Body of pancreas (tissue), 4 donors: Measurements from ENCODE around the gene FKBP2. TPM values are rescaled to one million over a fixed set of nuclear protein-coding genes. Genes with fewer than 3 reads are reported as not detected.

ENCODE experiments used
- ATAC-seq: fragments of 150-250 bp; one replicate; pipeline ENCODE4 v1.9.1; 2016
- DNase-seq, 4 donors: peaks; one replicate each; pipeline ENCODE4 v3.0.0-alpha.2; 2019
- H3K27ac ChIP-seq, 4 donors: fragments of 200-600 bp; sonication (generic); 1 replicate in 3 of 4; 2 replicates in 1 of 4; pipeline versions ENCODE4 v1.5.1 to v1.6.1; 2016 to 2019; ENCODE audit warnings: mild to moderate bottlenecking in 1 of 4, mixed read lengths in 1 of 4, moderate library complexity in 1 of 4
- H3K27me3 ChIP-seq, 2 donors: fragments of 200-600 bp; sonication (generic); one replicate each; pipeline ENCODE4 v1.6.0; 2016; ENCODE audit warnings: mild to moderate bottlenecking in 1 of 2
- H3K36me3 ChIP-seq, 2 donors: fragments of 200-600 bp; sonication (generic); replicated peaks in 1 of 2; 2 replicates each; pipeline ENCODE4 v1.5.1; 2016; ENCODE audit warnings: low read depth in 2 of 2; ENCODE audit not compliant: insufficient read depth in 1 of 2
- H3K4me1 ChIP-seq: fragments of 200-600 bp; sonication (generic); one replicate; pipeline ENCODE4 v1.6.0; 2016
- H3K4me3 ChIP-seq, 2 donors: fragments of 200-600 bp; sonication (generic); 1 replicate in 1 of 2; 2 replicates in 1 of 2; pipeline ENCODE4 v1.5.1; 2016 to 2019
- H3K9me3 ChIP-seq, 3 donors: fragments of 200-600 bp; sonication (generic); 1 replicate in 2 of 3; 2 replicates in 1 of 3; pipeline ENCODE4 v1.5.1; 2016
- CTCF ChIP-seq, 7 experiments: fragments of 450-650 bp in 4 of 7; fragments of 200-600 bp in 3 of 7; sonication (generic) in 3 of 7; IDR thresholded peaks; one replicate each; pipeline ENCODE4 v1.5.1; 2016 to 2019; ENCODE audit warnings: antibody characterized with exemption in 7 of 7
- POLR2A ChIP-seq, 3 donors: fragments of 450-650 bp; IDR thresholded peaks; one replicate each; pipeline ENCODE4 v1.6.1; 2016; ENCODE audit warnings: antibody characterized with exemption in 3 of 3, mild to moderate bottlenecking in 2 of 3
- WGBS, 2 donors: methylation state at CpG; one replicate each; pipeline ENCODE4 v1.1.5; 2017; 5-methylcytosine and 5-hydroxymethylcytosine counted together
- intact Hi-C: fragments of 100-400 bp; cut with DNase I; formaldehyde crosslinking; loops from one replicate; pipeline ENCODE4 v1.15.1; 2023
- total RNA-seq, 2 donors: library from RNA; depleted of rRNA; stranded (reverse); fragments of >200 nt; gene quantifications; one replicate each; pipeline ENCODE4 v1.1.0, GENCODE V29; 2016

The FKBP2 gene
- total RNA-seq, 2 donors from 2014 or later: 42.0 to 92.6 TPM

- Histone ChIP-seq H3K27me3 (no peaks in the 10 kb centered on the region), H3K9me3 (no peaks in the 10 kb centered on the region), H3K4me3 (no peak overlapping the region), H3K27ac (peak overlapping the region in 2 of 4 donors; percentile 12 to 63), H3K36me3 (no peaks in the 10 kb centered on the region), H3K4me1 (peaks cover 51% of the 10 kb centered on the region)
- DNase-seq (no peak), ATAC-seq (no peak)
- 55 to 57% methylated on average over 9 of the region's 9 CpGs for WGBS, 2 donors
- intact Hi-C loops: no loop called here
- no peak for TF ChIP-seq CTCF (IDR thresholded peaks at IDR 0.05)
- TF ChIP-seq POLR2A (IDR thresholded peaks at IDR 0.05): no peak
These were observed 18.3 kb upstream of the FKBP2 start for GRCh38 chr11:64222651-64223000.

- DNase-seq: peak in 2 of 4 donors; percentile 5 to 16
These were observed 17.8 kb upstream of the FKBP2 start for GRCh38 chr11:64223001-64223651.

GRCh38 chr11:64224151-64224890 lies 16.6 kb upstream of the FKBP2 start:
- no peaks in the 10 kb centered on the region for H3K27me3 ChIP-seq
- ATAC-seq (no peak), DNase-seq (peak in 1 of 4 donors; percentile 2)
- H3K27ac ChIP-seq: no peak overlapping the region
- H3K4me3 ChIP-seq: no peak overlapping the region
- intact Hi-C loops: no loop called here
- no peaks in the 10 kb centered on the region for H3K36me3 ChIP-seq
- TF ChIP-seq CTCF (IDR thresholded peaks at IDR 0.05) (no peak), POLR2A (IDR thresholded peaks at IDR 0.05) (no peak)
- peaks cover 55% of the 10 kb centered on the region for H3K4me1 ChIP-seq
- no peaks in the 10 kb centered on the region for H3K9me3 ChIP-seq
- WGBS, 2 donors: 86 to 96% methylated on average over 7 to 17 of the region's 17 CpGs

More at GRCh38 chr11:64223001-64223651, 17.8 kb upstream of the FKBP2 start:
- no peak for TF ChIP-seq CTCF (IDR thresholded peaks at IDR 0.05)
- no peak for TF ChIP-seq POLR2A (IDR thresholded peaks at IDR 0.05)
- H3K36me3 ChIP-seq: no peaks in the 10 kb centered on the region
- ATAC-seq: no peak
- no peak overlapping the region for H3K4me3 ChIP-seq
- WGBS, 2 donors: 65 to 80% methylated on average over 10 to 24 of the region's 24 CpGs
- peak overlapping the region in 3 of 4 donors; percentile 0 to 63 (median 12) for H3K27ac ChIP-seq
- no peaks in the 10 kb centered on the region for H3K9me3 ChIP-seq
- H3K27me3 ChIP-seq: no peaks in the 10 kb centered on the region
- H3K4me1 ChIP-seq: peaks cover 55% of the 10 kb centered on the region
- intact Hi-C loops: no loop called here

GRCh38 chr11:64224891-64225607 lies 15.8 kb upstream of the FKBP2 start:
- no peaks in the 10 kb centered on the region for H3K27me3 ChIP-seq
- 50 to 67% methylated on average over 6 to 19 of the region's 22 CpGs for WGBS, 2 donors
- H3K4me3 ChIP-seq: peak overlapping the region; percentile 62 to 72
- H3K9me3 ChIP-seq: no peaks in the 10 kb centered on the region
- no peaks in the 10 kb centered on the region for H3K36me3 ChIP-seq
- no peak for ATAC-seq
- peak overlapping the region in 3 of 4 donors; percentile 86 to 97 (median 95) for H3K27ac ChIP-seq
- H3K4me1 ChIP-seq: peaks cover 59% of the 10 kb centered on the region
- TF ChIP-seq CTCF (IDR thresholded peaks at IDR 0.05) (no peak), POLR2A (IDR thresholded peaks at IDR 0.05) (no peak)
- intact Hi-C loops: no loop called here
- DNase-seq: no peak
